SU-DHL-6 (cell line): Measurements from ENCODE around the gene UBA5.

Experiments used
- H2AFZ ChIP-seq: fragments of 200-600 bp; sonication (generic); 2 replicates; pipeline ENCODE4 v1.6.1; 2014; ENCODE audit warnings: low read depth, mild to moderate bottlenecking, moderate library complexity, mixed read lengths, antibody characterized with exemption, low read length; ENCODE audit not compliant: severe bottlenecking
- H3F3A ChIP-seq: fragments of 200-600 bp; shearing (Covaris generic); 2 replicates; pipeline ENCODE4 v1.6.0; 2016; ENCODE audit warnings: antibody characterized with exemption, mild to moderate bottlenecking; ENCODE audit not compliant: insufficient read depth
- H3K27ac ChIP-seq: fragments of 200-600 bp; sonication (generic); 2 replicates; pipeline ENCODE4 v1.5.1; 2016; ENCODE audit warnings: low read depth, mild to moderate bottlenecking, low read length, moderate library complexity, mixed read lengths
- H3K27me3 ChIP-seq: fragments of 200-600 bp; sonication (generic), shearing (Covaris generic); 2 replicates; pipeline ENCODE4 v1.6.0; 2014; ENCODE audit warnings: mild to moderate bottlenecking, low read length
- H3K36me3 ChIP-seq: fragments of 200-600 bp; sonication (generic); 2 replicates; pipeline ENCODE4 v1.6.1; 2014; ENCODE audit warnings: mild to moderate bottlenecking, low read length, mixed read lengths
- H3K4me2 ChIP-seq: fragments of 300-600, 200-600 bp; shearing (Covaris generic), sonication (generic); 2 replicates; pipeline ENCODE4 v1.6.0; 2014; ENCODE audit warnings: low read length, low read depth, mild to moderate bottlenecking; ENCODE audit not compliant: poor library complexity, severe bottlenecking
- H3K4me3 ChIP-seq: fragments of 200-600 bp; sonication (generic); 2 replicates; pipeline ENCODE4 v1.5.1; 2014; ENCODE audit warnings: antibody characterized with exemption, low read length, mild to moderate bottlenecking, mixed read lengths; ENCODE audit not compliant: insufficient read depth, poor library complexity, severe bottlenecking
- H3K79me2 ChIP-seq: fragments of 200-600 bp; sonication (generic); 2 replicates; pipeline ENCODE4 v1.6.1; 2014; ENCODE audit warnings: mild to moderate bottlenecking, low read length, moderate library complexity; ENCODE audit not compliant: insufficient read depth
- H3K9ac ChIP-seq: fragments of 200-600 bp; sonication (generic); 2 replicates; pipeline ENCODE4 v1.7.0; 2014; ENCODE audit warnings: mild to moderate bottlenecking, low read length
- H3K9me2 ChIP-seq: fragments of 200-600 bp; sonication (generic); replicated peaks from 2 replicates; pipeline ENCODE4 v1.6.1; 2014; ENCODE audit warnings: low read length; ENCODE audit not compliant: insufficient read depth
- H3K9me3 ChIP-seq: fragments of 200-600 bp; sonication (generic); 2 replicates; pipeline ENCODE4 v1.6.1; 2014; ENCODE audit warnings: low read length, mixed read lengths; ENCODE audit not compliant: insufficient read depth
- H4K20me1 ChIP-seq: fragments of 200-600 bp; sonication (generic); 2 replicates; pipeline ENCODE4 v1.6.1; 2014; ENCODE audit warnings: low read depth, mild to moderate bottlenecking, antibody characterized with exemption, low read length, moderate library complexity, mixed read lengths
- CTCF ChIP-seq: fragments of 200-600 bp; sonication (generic); IDR thresholded peaks from one replicate; pipeline ENCODE4 v1.5.1; 2017; ENCODE audit warnings: antibody characterized with exemption, mild to moderate bottlenecking, low read length, moderate library complexity; ENCODE audit not compliant: insufficient read depth, poor library complexity, severe bottlenecking
- EZH2phosphoT487 ChIP-seq: fragments of 200-600 bp; sonication (generic), shearing (Covaris generic); conservative IDR thresholded peaks from 2 replicates; pipeline ENCODE4 v1.6.1; 2018; ENCODE audit warnings: mild to moderate bottlenecking, antibody characterized with exemption, low read length, moderate library complexity, mixed read lengths

The UBA5 gene

GRCh38 chr3:132659365-132660051 is 621 bp upstream of the UBA5 start, which contains the start of gene ACAD11:
Gene ACAD11, minus strand, starts transcription at chr3:132659809. Its CDS starts 58 bp downstream, at chr3:132659751.
- Histone ChIP-seq H3K27me3 (no peaks in the 10 kb centered on the region), H3K27ac (peak within 1 kb of the TSS; percentile 46), H3F3A (no peaks in the 10 kb centered on the region), H4K20me1 (no peaks in the 10 kb centered on the region), H3K4me2 (peak within 1 kb of the TSS; percentile 84), H2AFZ (peak within 1 kb of the TSS; percentile 89), H3K9me2 (no peaks in the 10 kb centered on the region), H3K9me3 (no peaks in the 10 kb centered on the region), H3K79me2 (peaks cover 23% of the 10 kb centered on the region; the same call in 1 of the 2 replicates), H3K36me3 (no peaks in the 10 kb centered on the region), H3K9ac (peak within 1 kb of the TSS; percentile 90), H3K4me3 (peak within 1 kb of the TSS; percentile 77)
- TF ChIP-seq EZH2phosphoT487 (no peak), CTCF (peak; percentile 73)

GRCh38 chr3:132660811-132661070 is 612 bp downstream of the UBA5 start:
- TF ChIP-seq EZH2phosphoT487 (no peak), CTCF (no peak)
- Histone ChIP-seq H2AFZ (peak overlapping the region; percentile 89), H3K36me3 (peaks cover 2% of the 10 kb centered on the region; the same call in 1 of the 2 replicates), H3K9me3 (no peaks in the 10 kb centered on the region), H3K79me2 (peaks cover 23% of the 10 kb centered on the region; the same call in 1 of the 2 replicates), H3K9ac (peak overlapping the region; percentile 90), H3K9me2 (no peaks in the 10 kb centered on the region), H3K4me3 (peak overlapping the region; percentile 77), H3K27me3 (no peaks in the 10 kb centered on the region), H3K27ac (no peak overlapping the region), H3K4me2 (peak overlapping the region; percentile 84), H4K20me1 (no peaks in the 10 kb centered on the region), H3F3A (no peaks in the 10 kb centered on the region)

GRCh38 chr3:132661101-132661500 is 972 bp downstream of the UBA5 start:
- Histone ChIP-seq H3K4me2 (peak overlapping the region; percentile 84), H3K27ac (no peak overlapping the region), H3K9me2 (no peaks in the 10 kb centered on the region), H3K36me3 (peaks cover 4% of the 10 kb centered on the region; the same call in 1 of the 2 replicates), H3K4me3 (peak overlapping the region; percentile 77), H3K79me2 (peaks cover 23% of the 10 kb centered on the region; the same call in 1 of the 2 replicates), H3K9ac (peak overlapping the region; percentile 90), H4K20me1 (no peaks in the 10 kb centered on the region), H3K27me3 (no peaks in the 10 kb centered on the region), H3F3A (no peaks in the 10 kb centered on the region), H3K9me3 (no peaks in the 10 kb centered on the region), H2AFZ (peak overlapping the region; percentile 89)
- TF ChIP-seq EZH2phosphoT487 (no peak), CTCF (no peak)
